Ovary (tissue), 9 donors: ENCODE results near the gene MACROH2A1. TPM values are rescaled to one million over a fixed set of nuclear protein-coding genes. Genes with fewer than 3 reads are reported as not detected.

Experiments used
- DNase-seq, 5 donors: peaks; one replicate each; pipeline ENCODE4 v3.0.0-alpha.2; 2019 to 2020
- H3K27ac ChIP-seq, 2 donors: fragments of 200-600 bp; one replicate each; pipeline versions ENCODE4 v1.5.1 to v1.8.0; 2019 to 2022
- H3K27me3 ChIP-seq: fragments of 200-600 bp; one replicate; pipeline ENCODE4 v1.8.0; 2022
- H3K36me3 ChIP-seq: fragments of 200-600 bp; sonication (generic); one replicate; pipeline ENCODE4 v1.5.1; 2019
- H3K4me1 ChIP-seq: one replicate; pipeline ENCODE4 v1.8.1; 2013; ENCODE audit warnings: mild to moderate bottlenecking, moderate library complexity; ENCODE audit not compliant: insufficient read depth
- H3K4me3 ChIP-seq: fragments of 200-600 bp; sonication (generic); one replicate; pipeline ENCODE4 v1.5.1; 2017
- H3K9me3 ChIP-seq, 2 donors: fragments of 200-600 bp in 1 of 2; sonication (generic) in 1 of 2; one replicate each; pipeline versions ENCODE4 v1.5.1 to v1.8.1; 2013 to 2019; ENCODE audit warnings: mild to moderate bottlenecking in 1 of 2, moderate library complexity in 1 of 2
- CTCF ChIP-seq, 3 donors: fragments of 450-650 bp in 2 of 3; fragments of 200-600 bp in 1 of 3; IDR thresholded peaks; one replicate each; pipeline versions ENCODE4 v1.5.1 to v1.8.0; 2016 to 2022; ENCODE audit warnings: antibody characterized with exemption in 3 of 3, mild to moderate bottlenecking in 1 of 3
- EP300 ChIP-seq: sonication (generic); formaldehyde crosslinking; IDR thresholded peaks from one replicate; pipeline ENCODE4 v1.6.1; 2017; ENCODE audit warnings: antibody characterized with exemption
- POLR2A ChIP-seq: fragments of 450-650 bp; IDR thresholded peaks from one replicate; pipeline ENCODE4 v1.6.1; 2017; ENCODE audit warnings: antibody characterized with exemption, mild to moderate bottlenecking, moderate library complexity
- WGBS, 3 donors: extraction: QIAGEN DNeasy Blood & Tissue Kit in 1 of 3; methylation state at CpG; one replicate each; pipeline versions ENCODE4 v1.1.5 to v1.1.7; 2013 to 2017; 5-methylcytosine and 5-hydroxymethylcytosine counted together
- intact Hi-C, 4 donors: fragments of 100-400 bp; cut with DNase I; formaldehyde crosslinking; loops; one replicate each; pipeline versions ENCODE4 v1.11.0 to v1.15.1; 2022 to 2023
- polyA plus RNA-seq, 2 donors: library from polyadenylated mRNA; stranded (reverse); fragments of 200-250 nt in 1 of 2; fragments of 350-450 nt in 1 of 2; fragmentation: Illumina TruSeq in 1 of 2; extraction: RNeasy Lipid Tissue Mini Kit (QIAGEN cat#74804) in 1 of 2; gene quantifications; one replicate each; pipeline ENCODE4 v1.2.3, GENCODE V29; 2013 to 2014
- total RNA-seq, 7 donors: library from RNA; depleted of rRNA in 2 of 7; stranded (reverse); fragments of >200 nt in 2 of 7; fragmentation: NEBNext Ultra II Directional in 3 of 7; extraction: Animal tissue kit (Norgen Biotek cat#: 25700) in 3 of 7; gene quantifications; one replicate each; pipeline versions ENCODE4 v1.1.0 to v1.2.4, GENCODE V29; 2016 to 2023
- donor health status: DM: no; HTN: no; CAD: no; lungs with moderate emphysema.
- donor health status: DM: no; HTN: no; CAD: no.
- donor health status: Bipolar disorder and iron deficiency.
- donor health status: DM: yes; HTN: yes; CAD: no.
- donor health status: DM: no; HTN: no; CAD: no.
- donor health status: DM: yes; HTN: yes; CAD: no.

MACROH2A1 gene
- total and polyA plus RNA-seq, 9 donors: 71.7 to 157 (median 102) TPM

- TF ChIP-seq EP300: no peak
- TF ChIP-seq CTCF (IDR thresholded peaks at IDR 0.05): no peak
- no peak for TF ChIP-seq POLR2A
- H3K27ac ChIP-seq: no peak overlapping the region
- peak; percentile 59 to 76 (median 64) for DNase-seq
- intact Hi-C loops: no loop called here
- H3K36me3 ChIP-seq: no peaks in the 10 kb centered on the region
- H3K27me3 ChIP-seq: no peaks in the 10 kb centered on the region
- no peaks in the 10 kb centered on the region for H3K9me3 ChIP-seq
- 9 to 24% (median 12%) methylated on average over 6 of the region's 6 CpGs for WGBS, 3 donors
- no peak overlapping the region for H3K4me3 ChIP-seq
- H3K4me1 ChIP-seq: peaks cover 12% of the 10 kb centered on the region
These were observed 42.3 kb downstream of the MACROH2A1 start for GRCh38 chr5:135356522-135357318.

- Histone ChIP-seq H3K27ac (no peak overlapping the region), H3K27me3 (no peaks in the 10 kb centered on the region), H3K4me3 (no peak overlapping the region), H3K4me1 (peaks cover 12% of the 10 kb centered on the region), H3K36me3 (no peaks in the 10 kb centered on the region), H3K9me3 (no peaks in the 10 kb centered on the region)
- intact Hi-C loops: no loop called here
- 92 to 100% (median 98%) methylated on average over 1 of the region's 1 CpG for WGBS, 3 donors
- TF ChIP-seq POLR2A (no peak), CTCF (IDR thresholded peaks at IDR 0.05) (no peak), EP300 (no peak)
- no peak for DNase-seq
These were observed 43.9 kb downstream of the MACROH2A1 start for GRCh38 chr5:135355169-135355568.

GRCh38 chr5:135353952-135354721, 44.9 kb downstream of the MACROH2A1 start:
- H3K9me3 ChIP-seq: no peaks in the 10 kb centered on the region
- H3K4me1 ChIP-seq: peaks cover 12% of the 10 kb centered on the region
- TF ChIP-seq CTCF (IDR thresholded peaks at IDR 0.05): no peak
- no peak for TF ChIP-seq EP300
- no peak for TF ChIP-seq POLR2A
- H3K36me3 ChIP-seq: no peaks in the 10 kb centered on the region
- DNase-seq: no peak
- WGBS, 3 donors: 18 to 24% (median 23%) methylated on average over 4 of the region's 4 CpGs
- H3K4me3 ChIP-seq: no peak overlapping the region
- no peak overlapping the region for H3K27ac ChIP-seq
- intact Hi-C loops: no loop called here
- no peaks in the 10 kb centered on the region for H3K27me3 ChIP-seq

GRCh38 chr5:135350536-135350935, 48.5 kb downstream of the MACROH2A1 start:
- Histone ChIP-seq H3K9me3 (no peaks in the 10 kb centered on the region), H3K36me3 (no peaks in the 10 kb centered on the region), H3K4me1 (peaks cover 2% of the 10 kb centered on the region), H3K27ac (no peak overlapping the region), H3K27me3 (no peaks in the 10 kb centered on the region), H3K4me3 (no peak overlapping the region)
- intact Hi-C loops: no loop called here
- TF ChIP-seq POLR2A: no peak
- no peak for TF ChIP-seq CTCF (IDR thresholded peaks at IDR 0.05)
- DNase-seq: no peak
- WGBS, 3 donors: 93 to 94% (median 93%) methylated on average over 10 of the region's 10 CpGs
